HEK293 (cell line): ENCODE data around the gene CFAP73.
A peak's percentile ranks its signal among the peaks of the same experiment; 100 is the strongest.

Experiments
- CTCF ChIA-PET: fragments of 350-600 bp; formaldehyde crosslinking; extraction: SDS; loops from one replicate; lab custom pipeline; 2021; ENCODE audit warnings: antibody characterized with exemption; lab: Yijun Ruan, JAX
- POLR2A ChIA-PET: fragments of 300-600 bp; formaldehyde crosslinking; extraction: SDS; loops from one replicate; lab custom pipeline; 2020; ENCODE audit warnings: antibody characterized with exemption, inconsistent platforms; lab: Yijun Ruan, JAX
- H3K27ac ChIP-seq: fragments of 200-500 bp; sonication (Bioruptor generic); 2 replicates; pipeline ENCODE4 v1.5.1; 2014; ENCODE audit warnings: low read depth, low read length, control low read depth, inconsistent platforms; ENCODE audit errors: extremely low read depth
- H3K36me3 ChIP-seq, 2 experiments: fragments of 200-500 bp in 1 of 2; sonication (Bioruptor generic) in 1 of 2; 1 replicate in 1 of 2; 2 replicates in 1 of 2; pipeline ENCODE4 v1.5.1; 2014 to 2017; ENCODE audit warnings: inconsistent platforms in 2 of 2, low read length in 2 of 2; ENCODE audit not compliant: control insufficient read depth in 2 of 2, insufficient read depth in 1 of 2
- H3K4me1 ChIP-seq: fragments of 200-500 bp; sonication (Bioruptor generic); 2 replicates; pipeline ENCODE4 v1.5.1; 2014; ENCODE audit warnings: mild to moderate bottlenecking, low read length, inconsistent platforms; ENCODE audit not compliant: control insufficient read depth, insufficient read depth
- H3K4me3 ChIP-seq: 2 replicates; pipeline ENCODE4 v1.5.1; 2011; ENCODE audit warnings: low read depth, mild to moderate bottlenecking, control low read depth, low read length, moderate library complexity
- H3K9me3 ChIP-seq: fragments of 200-500 bp; sonication (Bioruptor generic); 2 replicates; pipeline ENCODE4 v1.5.1; 2014; ENCODE audit warnings: low read depth, low read length, inconsistent platforms; ENCODE audit not compliant: control insufficient read depth, insufficient read depth
- FEZF1 ChIP-seq: fragments of 450-650 bp; formaldehyde crosslinking; IDR thresholded peaks from 2 replicates; pipeline ENCODE4 v1.5.1; 2016; ENCODE audit warnings: missing biosample characterization, missing genetic modification characterization
- GLIS2 ChIP-seq: fragments of 450-650 bp; formaldehyde crosslinking; IDR thresholded peaks from 2 replicates; pipeline ENCODE4 v1.5.1; 2016; ENCODE audit warnings: missing biosample characterization, missing genetic modification characterization
- SCRT1 ChIP-seq: fragments of 450-650 bp; formaldehyde crosslinking; IDR thresholded peaks from 2 replicates; pipeline ENCODE4 v1.5.1; 2016; ENCODE audit warnings: missing biosample characterization, missing genetic modification characterization, borderline replicate concordance
- SP7 ChIP-seq: fragments of 450-650 bp; formaldehyde crosslinking; IDR thresholded peaks from 2 replicates; pipeline ENCODE4 v1.5.1; 2016; ENCODE audit warnings: missing biosample characterization, missing genetic modification characterization
- TRIM28 ChIP-seq: IDR thresholded peaks from 2 replicates; pipeline ENCODE4 v1.6.1; 2011; ENCODE audit warnings: low read length, control low read depth, borderline replicate concordance
- YY2 ChIP-seq: fragments of 450-650 bp; formaldehyde crosslinking; IDR thresholded peaks from 2 replicates; pipeline ENCODE4 v1.5.1; 2016; ENCODE audit warnings: missing biosample characterization, missing genetic modification characterization
- ZBTB20 ChIP-seq: fragments of 450-650 bp; formaldehyde crosslinking; IDR thresholded peaks from 2 replicates; pipeline ENCODE4 v1.5.1; 2016; ENCODE audit warnings: missing biosample characterization, missing genetic modification characterization
- ZBTB21 ChIP-seq: fragments of 450-650 bp; formaldehyde crosslinking; IDR thresholded peaks from 2 replicates; pipeline ENCODE4 v1.5.1; 2017; ENCODE audit warnings: missing biosample characterization, missing genetic modification characterization
- ZNF2 ChIP-seq: fragments of 450-650 bp; formaldehyde crosslinking; IDR thresholded peaks from 2 replicates; pipeline ENCODE4 v1.5.1; 2016; ENCODE audit warnings: missing biosample characterization, missing genetic modification characterization
- ZNF214 ChIP-seq: fragments of 450-650 bp; formaldehyde crosslinking; IDR thresholded peaks from 2 replicates; pipeline ENCODE4 v1.5.1; 2017; ENCODE audit warnings: missing biosample characterization, mild to moderate bottlenecking, missing genetic modification characterization, borderline replicate concordance
- ZNF335 ChIP-seq: fragments of 450-650 bp; formaldehyde crosslinking; conservative IDR thresholded peaks from 2 replicates; pipeline ENCODE4 v1.5.1; 2016; ENCODE audit warnings: missing biosample characterization, missing genetic modification characterization
- ZNF366 ChIP-seq: fragments of 450-650 bp; formaldehyde crosslinking; conservative IDR thresholded peaks from 2 replicates; pipeline ENCODE4 v1.5.1; 2016; ENCODE audit warnings: missing biosample characterization, missing genetic modification characterization
- ZNF391 ChIP-seq: fragments of 450-650 bp; formaldehyde crosslinking; IDR thresholded peaks from 2 replicates; pipeline ENCODE4 v1.5.1; 2016; ENCODE audit warnings: low read depth, missing biosample characterization, missing genetic modification characterization, borderline replicate concordance
- ZNF404 ChIP-seq: fragments of 450-650 bp; formaldehyde crosslinking; IDR thresholded peaks from 2 replicates; pipeline ENCODE4 v1.5.1; 2017; ENCODE audit warnings: missing biosample characterization, missing genetic modification characterization
- ZNF501 ChIP-seq: fragments of 450-650 bp; formaldehyde crosslinking; IDR thresholded peaks from 2 replicates; pipeline ENCODE4 v1.5.1; 2016; ENCODE audit warnings: missing biosample characterization, missing genetic modification characterization
- ZNF514 ChIP-seq: fragments of 450-650 bp; formaldehyde crosslinking; IDR thresholded peaks from 2 replicates; pipeline ENCODE4 v1.5.1; 2016; ENCODE audit warnings: missing biosample characterization, missing genetic modification characterization
- ZNF549 ChIP-seq: fragments of 450-650 bp; IDR thresholded peaks from 2 replicates; pipeline ENCODE4 v1.5.1; 2018; ENCODE audit warnings: missing biosample characterization, missing genetic modification characterization, mild to moderate bottlenecking, inconsistent platforms, moderate library complexity
- ZNF623 ChIP-seq: fragments of 450-650 bp; formaldehyde crosslinking; IDR thresholded peaks from 2 replicates; pipeline ENCODE4 v1.5.1; 2016; ENCODE audit warnings: missing biosample characterization, missing genetic modification characterization
- ZNF654 ChIP-seq: fragments of 450-650 bp; formaldehyde crosslinking; IDR thresholded peaks from 2 replicates; pipeline ENCODE4 v1.5.1; 2016; ENCODE audit warnings: low read depth, missing biosample characterization, missing genetic modification characterization
- ZNF664 ChIP-seq: fragments of 450-650 bp; formaldehyde crosslinking; IDR thresholded peaks from 2 replicates; pipeline ENCODE4 v1.5.1; 2016; ENCODE audit warnings: missing biosample characterization, missing genetic modification characterization
- ZNF670 ChIP-seq: fragments of 450-650 bp; formaldehyde crosslinking; IDR thresholded peaks from 2 replicates; pipeline ENCODE4 v1.5.1; 2016; ENCODE audit warnings: missing biosample characterization, missing genetic modification characterization, low read depth
- ZNF830 ChIP-seq: fragments of 450-650 bp; IDR thresholded peaks from 2 replicates; pipeline ENCODE4 v1.5.0; 2018; ENCODE audit warnings: missing biosample characterization, missing genetic modification characterization, low read depth, mild to moderate bottlenecking, moderate library complexity
- TF ChIP-seq, protein P1 (sequence below): fragments of 450-650 bp; formaldehyde crosslinking; IDR thresholded peaks from 2 replicates; pipeline ENCODE4 v1.5.1; 2017; ENCODE audit warnings: missing biosample characterization, missing genetic modification characterization
- TF ChIP-seq, protein P2 (sequence below): fragments of 450-650 bp; formaldehyde crosslinking; IDR thresholded peaks from 2 replicates; pipeline ENCODE4 v1.5.1; 2016; ENCODE audit warnings: missing biosample characterization, missing genetic modification characterization
- TF ChIP-seq, protein P3 (sequence below): fragments of 450-650 bp; IDR thresholded peaks from 2 replicates; pipeline ENCODE4 v1.5.1; 2018; ENCODE audit warnings: missing biosample characterization, mild to moderate bottlenecking, missing genetic modification characterization
- TF ChIP-seq, protein P4 (sequence below): fragments of 450-650 bp; formaldehyde crosslinking; IDR thresholded peaks from 2 replicates; pipeline ENCODE4 v1.5.1; 2016; ENCODE audit warnings: missing biosample characterization, missing genetic modification characterization
- TF ChIP-seq, protein P5 (sequence below): fragments of 450-650 bp; formaldehyde crosslinking; IDR thresholded peaks from 2 replicates; pipeline ENCODE4 v1.5.1; 2017; ENCODE audit warnings: missing biosample characterization, missing genetic modification characterization

CFAP73 gene

DNA sequence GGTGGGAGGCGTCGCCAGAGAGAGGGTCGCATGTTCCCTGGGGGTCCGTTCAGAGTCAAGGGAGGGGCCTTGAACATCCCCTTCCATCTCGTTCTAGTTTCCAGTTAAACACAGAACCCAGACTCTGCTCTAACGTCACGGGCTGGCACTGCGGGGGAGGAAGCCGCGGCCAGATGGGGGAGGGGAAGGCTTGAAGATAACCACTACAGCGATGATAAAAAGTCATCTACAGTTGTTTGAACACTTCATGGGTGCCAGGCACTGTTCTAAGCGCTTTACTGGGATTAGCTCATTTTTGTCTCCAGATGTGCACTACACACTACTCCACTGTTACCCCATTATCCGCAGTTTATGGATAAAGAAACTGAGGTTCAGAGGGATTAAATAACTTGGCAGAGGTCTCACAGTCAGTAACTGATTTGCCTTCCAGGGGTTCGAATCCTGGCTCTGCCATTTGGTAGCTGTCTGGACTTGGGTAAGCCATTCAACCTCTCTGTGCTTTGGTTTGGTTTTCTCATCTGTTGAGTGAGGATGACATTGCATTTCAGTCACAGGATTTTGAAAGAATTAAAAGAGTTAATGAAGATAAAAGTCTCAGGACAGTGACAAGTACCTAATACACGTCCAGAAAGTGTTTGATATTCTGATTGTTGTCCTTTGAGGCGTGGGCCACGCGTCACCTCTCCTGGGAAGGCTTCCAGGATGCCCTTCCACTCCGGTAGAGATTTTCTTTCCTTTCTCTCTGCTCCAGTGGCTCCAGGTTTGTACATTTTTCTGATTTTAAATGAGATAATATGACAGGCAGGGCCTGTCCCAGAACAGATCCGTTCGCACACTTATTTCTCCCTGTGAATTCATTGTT is 13.2 kb upstream of the CFAP73 start:
- Histone ChIP-seq H3K9me3 (no peaks in the 10 kb centered on the region), H3K4me1 (peaks cover 6% of the 10 kb centered on the region; the same call in 1 of the 2 replicates), H3K27ac (no peak overlapping the region), H3K36me3 (no peaks in the 10 kb centered on the region), H3K4me3 (peak overlapping the region; percentile 23)
- POLR2A ChIA-PET, result interaction anchor here (2.0 kb wide), 1 partner anchor 17 kb away, joined by 5 read pairs; no protein-coding TSS in a partner anchor
- CTCF ChIA-PET, result interaction anchor here (1.0 to 2.6 kb wide), 2 partner anchors 15 to 17 kb away, joined by 3 to 9 read pairs; no protein-coding TSS in a partner anchor
- TF ChIP-seq SP7 (0 out of 2 replicates have a peak, but pooled peaks have one; percentile 7), YY2 (no peak), ZBTB21 (tag by site-specific recombination) (no peak), ZNF335 (tag by site-specific recombination) (no peak), ZNF623 (tag by site-specific recombination) (no peak), ZNF501 (tag by site-specific recombination) (no peak), ZNF366 (no peak), FEZF1 (tag by site-specific recombination) (no peak), ZNF664 (tag by site-specific recombination) (peak; percentile 92), ZNF404 (tag by site-specific recombination) (no peak), ZNF391 (no peak), TRIM28 (no peak), ZNF549 (tag by site-specific recombination) (no peak), ZNF214 (tag by site-specific recombination) (no peak), ZNF514 (tag by site-specific recombination) (no peak), GLIS2 (tag by site-specific recombination) (no peak; the same call in 1 of the 2 replicates), ZNF654 (tag by site-specific recombination) (no peak), ZNF2 (tag by site-specific recombination) (no peak), ZNF830 (tag by site-specific recombination) (no peak), SCRT1 (tag by site-specific recombination) (no peak), ZBTB20 (tag by site-specific recombination) (no peak), ZNF670 (tag by site-specific recombination) (no peak)
- TF ChIP-seq, protein P1, sequence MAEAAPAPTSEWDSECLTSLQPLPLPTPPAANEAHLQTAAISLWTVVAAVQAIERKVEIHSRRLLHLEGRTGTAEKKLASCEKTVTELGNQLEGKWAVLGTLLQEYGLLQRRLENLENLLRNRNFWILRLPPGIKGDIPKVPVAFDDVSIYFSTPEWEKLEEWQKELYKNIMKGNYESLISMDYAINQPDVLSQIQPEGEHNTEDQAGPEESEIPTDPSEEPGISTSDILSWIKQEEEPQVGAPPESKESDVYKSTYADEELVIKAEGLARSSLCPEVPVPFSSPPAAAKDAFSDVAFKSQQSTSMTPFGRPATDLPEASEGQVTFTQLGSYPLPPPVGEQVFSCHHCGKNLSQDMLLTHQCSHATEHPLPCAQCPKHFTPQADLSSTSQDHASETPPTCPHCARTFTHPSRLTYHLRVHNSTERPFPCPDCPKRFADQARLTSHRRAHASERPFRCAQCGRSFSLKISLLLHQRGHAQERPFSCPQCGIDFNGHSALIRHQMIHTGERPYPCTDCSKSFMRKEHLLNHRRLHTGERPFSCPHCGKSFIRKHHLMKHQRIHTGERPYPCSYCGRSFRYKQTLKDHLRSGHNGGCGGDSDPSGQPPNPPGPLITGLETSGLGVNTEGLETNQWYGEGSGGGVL (tag by site-specific recombination), result 0 out of 2 replicates have a peak, but pooled peaks have one; percentile 39
- TF ChIP-seq, protein P2, sequence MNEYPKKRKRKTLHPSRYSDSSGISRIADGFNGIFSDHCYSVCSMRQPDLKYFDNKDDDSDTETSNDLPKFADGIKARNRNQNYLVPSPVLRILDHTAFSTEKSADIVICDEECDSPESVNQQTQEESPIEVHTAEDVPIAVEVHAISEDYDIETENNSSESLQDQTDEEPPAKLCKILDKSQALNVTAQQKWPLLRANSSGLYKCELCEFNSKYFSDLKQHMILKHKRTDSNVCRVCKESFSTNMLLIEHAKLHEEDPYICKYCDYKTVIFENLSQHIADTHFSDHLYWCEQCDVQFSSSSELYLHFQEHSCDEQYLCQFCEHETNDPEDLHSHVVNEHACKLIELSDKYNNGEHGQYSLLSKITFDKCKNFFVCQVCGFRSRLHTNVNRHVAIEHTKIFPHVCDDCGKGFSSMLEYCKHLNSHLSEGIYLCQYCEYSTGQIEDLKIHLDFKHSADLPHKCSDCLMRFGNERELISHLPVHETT (tag by site-specific recombination), result no peak
- TF ChIP-seq, protein P3, sequence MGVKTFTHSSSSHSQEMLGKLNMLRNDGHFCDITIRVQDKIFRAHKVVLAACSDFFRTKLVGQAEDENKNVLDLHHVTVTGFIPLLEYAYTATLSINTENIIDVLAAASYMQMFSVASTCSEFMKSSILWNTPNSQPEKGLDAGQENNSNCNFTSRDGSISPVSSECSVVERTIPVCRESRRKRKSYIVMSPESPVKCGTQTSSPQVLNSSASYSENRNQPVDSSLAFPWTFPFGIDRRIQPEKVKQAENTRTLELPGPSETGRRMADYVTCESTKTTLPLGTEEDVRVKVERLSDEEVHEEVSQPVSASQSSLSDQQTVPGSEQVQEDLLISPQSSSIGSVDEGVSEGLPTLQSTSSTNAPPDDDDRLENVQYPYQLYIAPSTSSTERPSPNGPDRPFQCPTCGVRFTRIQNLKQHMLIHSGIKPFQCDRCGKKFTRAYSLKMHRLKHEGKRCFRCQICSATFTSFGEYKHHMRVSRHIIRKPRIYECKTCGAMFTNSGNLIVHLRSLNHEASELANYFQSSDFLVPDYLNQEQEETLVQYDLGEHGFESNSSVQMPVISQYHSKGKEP (tag by site-specific recombination), result no peak
- TF ChIP-seq, protein P4, sequence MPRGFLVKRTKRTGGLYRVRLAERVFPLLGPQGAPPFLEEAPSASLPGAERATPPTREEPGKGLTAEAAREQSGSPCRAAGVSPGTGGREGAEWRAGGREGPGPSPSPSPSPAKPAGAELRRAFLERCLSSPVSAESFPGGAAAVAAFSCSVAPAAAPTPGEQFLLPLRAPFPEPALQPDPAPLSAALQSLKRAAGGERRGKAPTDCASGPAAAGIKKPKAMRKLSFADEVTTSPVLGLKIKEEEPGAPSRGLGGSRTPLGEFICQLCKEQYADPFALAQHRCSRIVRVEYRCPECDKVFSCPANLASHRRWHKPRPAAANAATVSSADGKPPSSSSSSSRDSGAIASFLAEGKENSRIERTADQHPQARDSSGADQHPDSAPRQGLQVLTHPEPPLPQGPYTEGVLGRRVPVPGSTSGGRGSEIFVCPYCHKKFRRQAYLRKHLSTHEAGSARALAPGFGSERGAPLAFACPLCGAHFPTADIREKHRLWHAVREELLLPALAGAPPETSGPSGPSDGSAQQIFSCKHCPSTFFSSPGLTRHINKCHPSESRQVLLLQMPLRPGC (tag by site-specific recombination), result no peak
- TF ChIP-seq, protein P5, sequence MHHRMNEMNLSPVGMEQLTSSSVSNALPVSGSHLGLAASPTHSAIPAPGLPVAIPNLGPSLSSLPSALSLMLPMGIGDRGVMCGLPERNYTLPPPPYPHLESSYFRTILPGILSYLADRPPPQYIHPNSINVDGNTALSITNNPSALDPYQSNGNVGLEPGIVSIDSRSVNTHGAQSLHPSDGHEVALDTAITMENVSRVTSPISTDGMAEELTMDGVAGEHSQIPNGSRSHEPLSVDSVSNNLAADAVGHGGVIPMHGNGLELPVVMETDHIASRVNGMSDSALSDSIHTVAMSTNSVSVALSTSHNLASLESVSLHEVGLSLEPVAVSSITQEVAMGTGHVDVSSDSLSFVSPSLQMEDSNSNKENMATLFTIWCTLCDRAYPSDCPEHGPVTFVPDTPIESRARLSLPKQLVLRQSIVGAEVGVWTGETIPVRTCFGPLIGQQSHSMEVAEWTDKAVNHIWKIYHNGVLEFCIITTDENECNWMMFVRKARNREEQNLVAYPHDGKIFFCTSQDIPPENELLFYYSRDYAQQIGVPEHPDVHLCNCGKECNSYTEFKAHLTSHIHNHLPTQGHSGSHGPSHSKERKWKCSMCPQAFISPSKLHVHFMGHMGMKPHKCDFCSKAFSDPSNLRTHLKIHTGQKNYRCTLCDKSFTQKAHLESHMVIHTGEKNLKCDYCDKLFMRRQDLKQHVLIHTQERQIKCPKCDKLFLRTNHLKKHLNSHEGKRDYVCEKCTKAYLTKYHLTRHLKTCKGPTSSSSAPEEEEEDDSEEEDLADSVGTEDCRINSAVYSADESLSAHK (tag by site-specific recombination), result no peak
